ACC112 (cell line): Measurements from ENCODE around the gene CYP4X1.
"Not testable (repeated sequence)": the region's sequence is repeated elsewhere in the genome, so short reads cannot be mapped to it uniquely, and the experiment has no call there.

ENCODE experiments used
- H2AFZ ChIP-seq: fragments of 200-600 bp; sonication (generic); one replicate; pipeline ENCODE4 v1.6.0; 2017; ENCODE audit warnings: antibody characterized with exemption, low read length; ENCODE audit not compliant: unreplicated experiment
- H3K27ac ChIP-seq: fragments of 200-600 bp; sonication (generic); 2 replicates; pipeline ENCODE4 v1.5.1; 2014; ENCODE audit warnings: low read depth, mild to moderate bottlenecking, antibody characterized with exemption, low read length, moderate library complexity
- H3K27me3 ChIP-seq: fragments of 200-600 bp; sonication (generic); 2 replicates; pipeline ENCODE4 v1.6.1; 2014; ENCODE audit warnings: mild to moderate bottlenecking, antibody characterized with exemption, low read length, moderate library complexity, mixed read lengths; ENCODE audit not compliant: insufficient read depth
- H3K36me3 ChIP-seq: fragments of 200-600 bp; sonication (generic); 2 replicates; pipeline ENCODE4 v1.6.1; 2016; ENCODE audit warnings: mild to moderate bottlenecking, antibody characterized with exemption, low read length, moderate library complexity, mixed read lengths; ENCODE audit not compliant: insufficient read depth
- H3K4me1 ChIP-seq: fragments of 200-600 bp; sonication (generic); one replicate; pipeline ENCODE4 v1.6.1; 2016; ENCODE audit warnings: low read length, mixed read lengths; ENCODE audit not compliant: insufficient read depth, unreplicated experiment, control insufficient read depth
- H3K4me3 ChIP-seq: fragments of 200-600 bp; sonication (generic); 2 replicates; pipeline ENCODE4 v1.5.1; 2014; ENCODE audit warnings: mild to moderate bottlenecking, low read depth, low read length
- H3K79me2 ChIP-seq: fragments of 200-600 bp; sonication (generic); one replicate; pipeline ENCODE4 v1.6.0; 2016; ENCODE audit warnings: low read length; ENCODE audit not compliant: control insufficient read depth, unreplicated experiment, insufficient read depth

The CYP4X1 gene

DNA sequence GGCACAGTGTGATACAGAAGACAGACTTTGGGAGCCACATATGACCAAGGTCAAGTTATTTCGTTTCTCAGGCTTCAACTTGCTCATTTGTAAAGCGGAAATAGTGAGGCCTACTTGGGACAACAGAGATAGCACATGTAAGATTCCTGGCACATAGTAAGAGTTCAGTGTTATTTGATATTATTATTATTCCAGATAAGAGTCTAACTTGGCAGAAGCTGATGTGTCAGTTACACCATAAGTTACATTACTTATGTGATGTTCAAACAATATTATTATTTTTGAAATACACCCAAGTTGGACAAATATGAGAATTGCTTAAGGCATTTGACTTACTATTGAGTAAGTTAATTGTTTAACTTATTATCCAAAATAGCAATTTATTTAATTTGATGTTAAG lies 10.2 kb upstream of the CYP4X1 start:
- no peak overlapping the region for H3K4me3 ChIP-seq
- no peaks in the 10 kb centered on the region for H3K36me3 ChIP-seq
- H3K79me2 ChIP-seq, result no peaks in the 10 kb centered on the region
- no peaks in the 10 kb centered on the region for H3K27me3 ChIP-seq
- no peak overlapping the region for H2AFZ ChIP-seq
- H3K27ac ChIP-seq, result peak overlapping the region; percentile 31; the same call in 1 of the 2 replicates
- peaks cover 6% of the 10 kb centered on the region for H3K4me1 ChIP-seq

GRCh38 chr1:47021070-47021469 lies 2.4 kb upstream of the CYP4X1 start:
- H3K4me3 ChIP-seq, result no peak overlapping the region
- no peak overlapping the region for H2AFZ ChIP-seq
- H3K27me3 ChIP-seq, result peaks cover 4% of the 10 kb centered on the region; the same call in 1 of the 2 replicates
- no peaks in the 10 kb centered on the region for H3K4me1 ChIP-seq
- no peak overlapping the region for H3K27ac ChIP-seq
- H3K79me2 ChIP-seq, result no peaks in the 10 kb centered on the region
- no peaks in the 10 kb centered on the region for H3K36me3 ChIP-seq

DNA sequence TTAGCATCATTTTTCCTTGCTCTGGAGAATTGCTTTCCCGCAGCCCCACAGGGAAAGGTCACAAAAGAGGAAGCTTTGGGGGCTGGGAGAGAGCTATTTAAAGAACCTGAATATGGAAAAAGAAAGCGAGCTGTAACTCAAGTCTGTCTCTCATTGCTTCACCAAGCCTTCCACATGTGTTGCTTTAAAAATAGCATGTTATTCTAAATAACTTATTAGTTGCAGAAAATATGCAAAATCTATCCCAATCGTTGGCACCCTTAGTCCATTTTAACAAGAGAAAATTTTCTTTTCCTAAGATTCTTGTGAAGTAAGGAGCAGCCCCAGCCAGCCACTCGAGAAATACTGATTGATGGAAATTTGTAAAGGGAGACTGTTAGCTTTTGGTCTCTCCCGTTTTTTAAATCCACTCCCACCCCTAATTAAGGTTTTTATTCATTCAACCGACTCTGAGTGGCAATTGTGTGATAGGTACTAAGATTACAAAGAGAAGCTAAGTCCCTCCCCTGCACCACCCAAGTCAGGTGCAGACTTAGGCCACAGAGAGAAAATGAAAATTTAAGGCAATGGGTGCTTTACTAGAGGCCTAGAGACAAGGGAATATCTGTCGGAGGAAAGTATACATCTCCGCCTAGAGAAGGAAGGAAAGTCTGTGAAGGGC lies 802 bp downstream of the CYP4X1 start:
- Histone ChIP-seq H3K36me3 (no peaks in the 10 kb centered on the region), H3K4me1 (peaks cover 5% of the 10 kb centered on the region), H3K27ac (no peak overlapping the region), H3K4me3 (peak overlapping the region; percentile 78), H3K79me2 (no peaks in the 10 kb centered on the region), H2AFZ (no peak overlapping the region), H3K27me3 (peaks cover 4% of the 10 kb centered on the region; the same call in 1 of the 2 replicates)

DNA sequence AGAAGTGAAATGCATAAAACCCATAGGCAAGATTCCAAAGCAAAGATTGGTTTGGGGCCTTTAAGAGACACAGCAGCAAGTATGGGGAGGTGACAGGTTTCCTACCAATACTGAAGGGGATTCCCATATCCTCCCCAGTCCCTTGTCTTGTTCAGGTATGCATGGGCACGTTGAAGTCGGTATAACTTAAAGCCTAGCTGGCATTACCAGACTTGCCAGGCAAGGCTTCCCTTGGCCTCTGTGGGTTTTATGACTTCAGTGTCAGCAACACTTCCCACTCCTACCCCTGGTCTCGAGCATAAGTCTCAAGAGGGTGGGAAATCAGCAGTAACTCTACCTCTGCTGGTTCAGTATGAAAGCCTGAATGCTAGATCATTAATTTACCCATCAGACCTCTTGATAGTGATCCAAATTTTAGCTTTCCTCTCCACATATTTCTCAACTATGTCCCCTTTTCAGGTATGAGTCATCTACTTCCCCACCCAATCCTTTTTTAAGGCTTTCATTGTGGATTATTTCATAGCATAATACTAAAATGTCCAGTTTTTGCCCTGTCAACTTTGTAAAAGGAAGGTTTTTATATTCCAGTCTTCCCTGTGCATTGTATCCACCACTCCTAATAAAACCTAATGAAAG lies 6.8 kb downstream of the CYP4X1 start:
- H3K4me1 ChIP-seq, result peaks cover 42% of the 10 kb centered on the region
- no peaks in the 10 kb centered on the region for H3K79me2 ChIP-seq
- no peak overlapping the region for H2AFZ ChIP-seq
- no peaks in the 10 kb centered on the region for H3K36me3 ChIP-seq
- peak overlapping the region; percentile 71 for H3K27ac ChIP-seq
- no peaks in the 10 kb centered on the region for H3K27me3 ChIP-seq
- H3K4me3 ChIP-seq, result peak overlapping the region; percentile 29; the same call in 1 of the 2 replicates

DNA sequence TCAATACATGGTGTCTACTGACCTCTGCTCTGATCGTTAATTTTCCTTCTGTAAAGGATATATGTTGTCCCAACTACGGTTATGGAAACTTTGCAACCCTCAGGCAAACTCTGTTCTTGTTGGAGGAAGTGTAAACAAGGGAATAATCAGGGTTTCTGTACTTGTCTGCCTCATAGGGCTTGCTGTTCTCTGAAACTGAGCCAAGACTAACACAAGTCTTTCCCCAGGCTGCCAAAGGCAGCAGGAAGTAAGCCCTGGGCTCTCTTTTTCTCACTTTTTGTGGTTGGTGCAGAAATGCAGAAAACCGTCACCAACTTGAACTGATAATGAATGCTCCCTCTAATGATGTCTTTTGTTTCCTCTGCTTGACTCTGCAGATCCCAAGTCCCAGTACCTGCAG lies 7.6 kb downstream of the CYP4X1 start:
- H3K79me2 ChIP-seq, result no peaks in the 10 kb centered on the region
- peak overlapping the region; percentile 29 for H3K4me3 ChIP-seq
- no peaks in the 10 kb centered on the region for H3K36me3 ChIP-seq
- H3K27me3 ChIP-seq, result no peaks in the 10 kb centered on the region
- H2AFZ ChIP-seq, result peak overlapping the region; percentile 6
- peak overlapping the region; percentile 71 for H3K27ac ChIP-seq
- H3K4me1 ChIP-seq, result peaks cover 42% of the 10 kb centered on the region

GRCh38 chr1:47031585-47031984 lies 8.1 kb downstream of the CYP4X1 start:
- no peaks in the 10 kb centered on the region for H3K36me3 ChIP-seq
- H2AFZ ChIP-seq, result no peak overlapping the region
- H3K79me2 ChIP-seq, result no peaks in the 10 kb centered on the region
- H3K27me3 ChIP-seq, result no peaks in the 10 kb centered on the region
- peak overlapping the region; percentile 29 for H3K4me3 ChIP-seq
- peak overlapping the region; percentile 50 for H3K27ac ChIP-seq
- H3K4me1 ChIP-seq, result peaks cover 42% of the 10 kb centered on the region

DNA sequence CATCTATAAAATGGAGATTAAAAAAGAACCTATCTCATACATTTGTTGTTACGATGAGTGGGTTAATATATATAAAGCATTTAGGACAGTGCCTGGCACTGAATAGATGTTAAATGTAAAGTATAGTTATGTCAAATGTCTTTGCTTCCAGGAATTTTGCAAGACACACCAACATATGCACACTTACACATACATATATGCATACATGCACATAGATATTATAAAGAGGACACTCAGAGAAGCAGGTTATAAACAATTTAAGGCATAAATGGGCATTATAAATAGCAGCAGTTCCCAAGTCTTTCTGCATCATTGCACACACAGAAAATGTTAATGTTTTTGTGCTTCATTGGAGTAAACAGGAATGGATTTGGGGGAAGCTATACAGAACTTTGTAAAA lies 13.3 kb downstream of the CYP4X1 start:
- no peaks in the 10 kb centered on the region for H3K27me3 ChIP-seq
- peaks cover 13% of the 10 kb centered on the region for H3K4me1 ChIP-seq
- H2AFZ ChIP-seq, result no peak overlapping the region
- no peaks in the 10 kb centered on the region for H3K79me2 ChIP-seq
- H3K4me3 ChIP-seq, result no peak overlapping the region
- no peak overlapping the region for H3K27ac ChIP-seq
- no peaks in the 10 kb centered on the region for H3K36me3 ChIP-seq

GRCh38 chr1:47059376-47059775 lies 35.9 kb downstream of the CYP4X1 start:
- Histone ChIP-seq H3K27ac (no peak overlapping the region), H3K27me3 (0 out of 2 replicates have a peak, but pooled peaks cover 3% of the 10 kb centered on the region), H2AFZ (no peak overlapping the region), H3K4me3 (no peak overlapping the region), H3K36me3 (no peaks in the 10 kb centered on the region), H3K79me2 (no peaks in the 10 kb centered on the region), H3K4me1 (no peaks in the 10 kb centered on the region)

DNA sequence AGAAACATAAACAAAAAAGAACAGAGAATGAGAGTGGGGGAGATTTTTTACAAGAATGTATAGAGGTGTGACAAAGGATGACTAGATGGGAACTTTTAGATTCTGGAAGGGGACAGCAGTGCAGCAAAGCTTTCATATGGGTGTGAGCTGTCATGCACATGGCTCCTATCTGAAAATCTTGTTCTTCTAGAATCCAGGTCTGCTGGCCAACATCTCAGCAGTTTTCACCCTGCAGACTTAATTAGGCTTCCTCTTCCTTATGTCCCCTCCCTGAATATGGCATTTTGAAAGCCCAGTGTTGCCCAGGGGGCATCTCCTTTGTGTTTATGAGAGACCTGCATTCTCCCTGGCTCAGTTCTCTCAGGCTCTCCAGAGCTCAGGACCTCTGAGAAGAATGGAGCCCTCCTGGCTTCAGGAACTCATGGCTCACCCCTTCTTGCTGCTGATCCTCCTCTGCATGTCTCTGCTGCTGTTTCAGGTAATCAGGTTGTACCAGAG lies 43.7 kb downstream of the CYP4X1 start, which contains the start of gene CYP4Z1:
CYP4Z1 (plus strand) TSS at position 135 of the 498 bp plus-strand sequence; CDS start at position 395, 260 bp downstream.
- Histone ChIP-seq H3K4me1 (no peaks in the 10 kb centered on the region), H3K79me2 (no peaks in the 10 kb centered on the region), H2AFZ (no peak within 1 kb of the TSS), H3K27ac (no peak within 1 kb of the TSS), H3K36me3 (no peaks in the 10 kb centered on the region), H3K27me3 (no peaks in the 10 kb centered on the region; the same call in 1 of the 2 replicates), H3K4me3 (no peak within 1 kb of the TSS)

GRCh38 chr1:47069080-47069479 lies 45.6 kb downstream of the CYP4X1 start:
- not testable (repeated sequence) for H3K4me1 ChIP-seq, H3K79me2 ChIP-seq, H3K36me3 ChIP-seq, H3K27ac ChIP-seq, H3K27me3 ChIP-seq, H3K4me3 ChIP-seq, H2AFZ ChIP-seq

- H3K79me2 ChIP-seq, H3K4me1 ChIP-seq, H3K36me3 ChIP-seq, H2AFZ ChIP-seq, H3K27me3 ChIP-seq, H3K4me3 ChIP-seq, H3K27ac ChIP-seq: not testable (repeated sequence)
Measured at GRCh38 chr1:47069509-47069908, 46.0 kb downstream of the CYP4X1 start.
